ENCODE measurements around the gene DMXL1. TPM values are rescaled to one million over a fixed set of nuclear protein-coding genes. Genes with fewer than 3 reads are reported as not detected.

DMXL1 gene, protein sequence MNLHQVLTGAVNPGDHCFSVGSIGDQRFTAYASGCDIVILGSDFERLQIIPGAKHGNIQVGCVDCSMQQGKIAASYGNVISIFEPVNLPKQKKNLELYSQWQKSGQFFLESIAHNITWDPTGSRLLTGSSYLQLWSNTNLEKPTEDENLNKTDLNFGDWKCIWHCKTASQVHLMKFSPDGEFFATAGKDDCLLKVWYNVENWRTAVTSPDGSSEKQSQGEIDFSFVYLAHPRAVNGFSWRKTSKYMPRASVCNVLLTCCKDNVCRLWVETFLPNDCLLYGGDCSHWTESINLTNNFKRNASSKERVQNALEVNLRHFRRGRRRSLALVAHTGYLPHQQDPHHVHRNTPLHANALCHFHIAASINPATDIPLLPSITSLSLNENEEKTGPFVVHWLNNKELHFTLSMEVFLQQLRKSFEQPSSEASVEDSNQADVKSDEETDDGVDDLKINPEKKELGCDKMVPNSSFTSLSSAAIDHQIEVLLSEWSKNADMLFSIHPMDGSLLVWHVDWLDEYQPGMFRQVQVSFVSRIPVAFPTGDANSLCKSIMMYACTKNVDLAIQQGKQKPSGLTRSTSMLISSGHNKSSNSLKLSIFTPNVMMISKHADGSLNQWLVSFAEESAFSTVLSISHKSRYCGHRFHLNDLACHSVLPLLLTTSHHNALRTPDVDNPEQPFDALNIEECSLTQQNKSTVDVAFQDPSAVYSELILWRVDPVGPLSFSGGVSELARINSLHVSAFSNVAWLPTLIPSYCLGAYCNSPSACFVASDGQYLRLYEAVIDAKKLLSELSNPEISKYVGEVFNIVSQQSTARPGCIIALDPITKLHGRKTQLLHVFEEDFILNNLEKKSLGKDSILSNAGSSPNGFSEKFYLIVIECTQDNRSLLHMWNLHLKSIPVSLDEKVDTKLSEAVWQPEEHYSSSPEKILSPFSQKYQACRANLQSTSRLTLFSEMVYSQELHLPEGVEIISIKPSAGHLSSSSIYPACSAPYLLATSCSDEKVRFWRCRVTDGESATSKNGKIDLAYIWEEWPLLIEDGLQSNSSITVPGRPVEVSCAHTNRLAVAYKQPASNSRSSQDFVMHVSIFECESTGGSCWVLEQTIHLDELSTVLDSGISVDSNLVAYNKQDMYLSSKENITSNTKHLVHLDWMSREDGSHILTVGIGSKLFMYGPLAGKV (N-terminal part only)
- total RNA-seq = 27.5 TPM

DNA sequence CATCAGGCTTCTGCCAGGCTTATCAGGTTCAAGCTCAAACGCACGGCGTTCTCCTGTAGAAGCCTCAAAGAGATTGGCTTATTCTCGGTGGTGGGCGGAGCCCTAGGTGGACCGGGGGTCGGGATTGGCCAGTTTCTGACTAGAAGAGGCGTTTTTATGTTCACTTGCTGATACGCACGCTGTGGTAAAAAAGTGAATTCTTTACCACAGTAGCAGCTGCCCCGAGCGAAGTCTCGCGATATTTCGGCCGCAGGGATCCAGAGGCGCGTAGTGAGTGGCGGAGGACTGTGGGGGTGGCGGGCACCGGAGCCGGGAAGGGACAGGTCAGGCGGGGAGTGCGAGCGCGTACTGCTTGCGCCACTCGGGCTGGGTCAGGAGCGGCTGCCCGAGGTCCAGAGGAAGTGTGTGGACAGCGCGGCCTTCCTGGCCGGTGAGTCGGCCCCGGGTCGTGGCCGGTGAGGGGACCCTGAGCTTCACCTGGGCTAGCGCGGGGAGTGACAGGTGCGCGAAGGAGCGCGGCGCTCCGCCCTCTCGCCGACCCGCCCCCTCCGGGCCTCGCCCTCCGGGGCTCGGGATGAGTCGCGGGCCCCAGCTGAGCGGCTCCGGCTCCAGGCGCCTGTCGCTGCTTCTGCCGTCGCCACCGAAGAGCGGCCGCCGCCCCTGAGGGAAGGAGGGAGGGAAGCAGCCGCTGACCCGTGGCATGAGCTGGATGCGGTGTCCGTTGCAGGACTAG is at the start of gene DMXL1:
Gene DMXL1 (plus strand): TSS at position 260 of the 733 bp plus-strand sequence. CDS start 483 bp downstream, outside the sequence.
- ATAC-seq = peak; percentile 97

GRCh38 chr5:119021149-119021732 is 49.6 kb upstream of the DMXL1 start:
- no peak for ATAC-seq

- no peak for ATAC-seq
Observed at GRCh38 chr5:119022017-119022745, 48.7 kb upstream of the DMXL1 start.

DNA sequence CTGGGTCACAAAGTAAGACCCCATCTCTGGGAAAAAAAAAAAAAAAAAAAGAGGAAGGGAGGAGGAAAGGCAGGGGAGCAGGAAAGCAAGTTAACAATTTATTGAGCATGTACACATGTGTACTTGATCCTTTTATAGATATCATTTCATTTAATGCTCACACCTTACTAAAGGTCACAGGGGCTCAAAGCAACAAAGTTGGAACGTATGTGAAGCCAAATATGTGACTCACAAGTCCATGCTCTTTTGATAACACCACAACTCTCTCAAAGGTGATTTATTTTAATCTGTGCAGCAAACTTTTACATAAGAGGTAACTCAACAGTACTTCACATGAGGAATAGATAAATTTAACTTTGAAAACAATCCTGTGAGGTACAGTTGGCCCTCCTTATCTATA is 48.1 kb upstream of the DMXL1 start:
- no peak for ATAC-seq

DNA sequence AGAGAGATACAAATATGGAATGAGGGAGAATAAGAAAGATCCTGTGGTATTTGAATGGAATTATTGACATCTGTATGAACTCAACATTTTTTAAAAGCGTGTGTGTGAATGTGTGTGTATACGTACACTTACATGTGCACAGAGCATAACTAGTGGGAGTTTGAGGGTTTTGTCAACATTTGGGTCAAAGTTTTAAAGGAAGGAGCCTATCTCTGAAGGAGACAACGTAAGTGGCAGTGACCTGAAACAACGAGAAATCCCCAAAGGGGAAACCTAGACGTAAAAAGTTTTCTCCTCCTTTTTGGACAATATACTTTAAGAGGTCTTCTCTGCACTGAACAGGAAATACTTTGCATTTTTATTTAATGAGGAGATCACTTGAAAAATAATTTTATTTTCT is 42.3 kb upstream of the DMXL1 start:
- ATAC-seq = no peak

DNA sequence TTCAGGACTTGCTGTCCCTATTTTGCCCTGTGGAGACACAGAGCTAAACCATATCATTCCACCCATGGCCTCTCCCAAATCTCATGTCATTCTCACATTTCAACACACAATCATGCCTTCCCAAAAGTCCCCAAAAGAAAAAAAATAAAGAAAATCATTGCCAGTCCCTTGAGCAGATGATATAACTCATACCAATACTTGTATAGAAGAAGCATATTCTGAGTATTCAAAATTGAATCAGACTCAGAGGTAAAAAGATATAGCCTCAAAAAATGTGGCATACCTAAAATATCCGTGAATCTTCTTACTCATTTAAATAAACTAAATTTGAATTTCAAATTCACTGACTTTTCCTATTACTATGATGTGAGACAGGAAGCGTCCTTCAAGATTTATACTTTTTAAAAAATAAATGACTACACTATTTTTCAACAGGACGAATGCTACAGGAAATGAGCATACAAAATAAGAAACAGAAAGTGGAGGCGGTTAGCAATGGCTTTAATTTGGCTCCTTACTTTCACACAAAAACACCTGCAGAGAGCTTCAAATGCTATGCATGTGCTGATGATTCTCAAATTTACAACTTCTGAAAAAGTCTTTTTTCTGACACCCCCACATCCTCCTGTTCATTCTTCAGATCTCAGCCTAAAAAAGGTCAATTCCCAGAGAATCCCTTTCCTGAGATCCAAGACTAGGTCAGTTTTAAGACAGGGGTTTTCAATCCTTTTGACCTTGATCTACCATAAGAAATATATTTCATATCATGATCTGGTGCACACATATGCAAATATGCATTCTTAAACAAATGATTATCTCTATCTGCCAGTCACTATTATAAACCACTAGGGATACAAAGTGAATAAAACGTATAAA is 39.6 kb upstream of the DMXL1 start:
- ATAC-seq = no peak

DNA sequence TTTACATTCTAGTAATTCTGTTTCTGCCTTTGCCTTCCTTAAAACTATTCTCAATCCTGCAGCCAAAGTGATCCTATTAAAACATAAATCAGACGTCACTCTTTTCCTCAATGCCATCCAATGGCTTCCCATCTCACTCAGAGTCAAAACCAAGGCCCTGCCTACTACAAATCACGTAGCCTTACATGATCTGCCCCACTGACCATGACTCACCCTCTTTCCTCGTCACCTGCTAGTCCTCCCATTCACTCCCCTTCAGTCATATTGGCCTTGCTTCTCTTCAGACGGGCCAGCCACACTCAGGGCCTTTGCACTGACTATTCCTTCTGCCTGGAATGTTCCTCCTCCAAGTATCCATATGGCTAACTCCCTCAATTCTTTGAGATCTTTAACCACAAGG is 39.0 kb upstream of the DMXL1 start:
- ATAC-seq = peak; percentile 83

DNA sequence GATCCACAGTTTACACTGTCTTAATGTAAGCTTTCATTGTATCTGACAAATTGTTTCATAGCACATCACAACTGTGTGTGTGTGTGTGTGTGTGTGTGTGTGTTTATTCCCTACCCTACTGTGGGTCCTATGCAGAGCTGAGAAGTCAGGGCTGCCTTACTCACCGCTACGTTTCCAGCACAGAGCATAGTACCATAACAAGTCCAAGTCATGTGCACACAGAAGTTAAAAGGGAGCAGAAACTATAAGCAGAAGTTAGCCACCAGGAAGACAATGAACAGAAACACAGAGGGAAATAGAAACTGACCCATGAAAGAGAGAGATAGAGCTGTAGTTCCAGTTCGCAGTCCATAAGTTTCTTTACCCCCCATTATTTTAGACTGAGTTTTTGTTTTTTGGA is 38.2 kb upstream of the DMXL1 start:
- no peak for ATAC-seq

- ATAC-seq = no peak
Observed at GRCh38 chr5:119033135-119033534, 37.8 kb upstream of the DMXL1 start.

DNA sequence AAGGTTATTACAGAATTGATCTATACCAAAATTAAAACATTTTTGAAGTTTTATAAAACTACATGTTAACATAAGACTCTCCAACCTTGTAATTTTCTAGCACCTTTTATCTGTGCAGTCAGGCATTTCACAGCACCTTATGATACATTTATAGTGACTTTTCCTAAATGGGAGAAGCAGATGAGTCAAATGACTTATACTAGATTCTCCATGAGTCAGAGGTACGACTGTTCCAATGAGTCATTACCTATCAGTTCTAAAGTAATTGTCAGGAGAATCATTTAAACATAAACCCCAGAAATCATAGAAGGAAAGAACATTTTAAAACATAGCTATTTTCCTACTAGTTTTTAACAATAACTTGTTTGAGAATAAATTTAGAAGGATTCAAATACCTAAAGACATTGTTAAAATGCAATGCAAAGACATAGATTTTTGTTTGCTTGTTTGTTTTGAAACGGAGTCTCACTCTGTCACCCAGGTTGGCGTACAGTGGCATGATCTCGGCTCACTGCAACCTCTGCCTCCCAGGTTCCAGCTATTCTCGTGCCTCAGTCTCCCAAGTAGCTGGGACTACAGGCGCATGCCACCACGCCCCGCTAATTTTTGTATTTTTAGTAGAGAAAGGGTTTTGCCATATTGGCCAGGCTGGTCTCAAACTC is 34.7 kb upstream of the DMXL1 start:
- peak; percentile 92 for ATAC-seq

DNA sequence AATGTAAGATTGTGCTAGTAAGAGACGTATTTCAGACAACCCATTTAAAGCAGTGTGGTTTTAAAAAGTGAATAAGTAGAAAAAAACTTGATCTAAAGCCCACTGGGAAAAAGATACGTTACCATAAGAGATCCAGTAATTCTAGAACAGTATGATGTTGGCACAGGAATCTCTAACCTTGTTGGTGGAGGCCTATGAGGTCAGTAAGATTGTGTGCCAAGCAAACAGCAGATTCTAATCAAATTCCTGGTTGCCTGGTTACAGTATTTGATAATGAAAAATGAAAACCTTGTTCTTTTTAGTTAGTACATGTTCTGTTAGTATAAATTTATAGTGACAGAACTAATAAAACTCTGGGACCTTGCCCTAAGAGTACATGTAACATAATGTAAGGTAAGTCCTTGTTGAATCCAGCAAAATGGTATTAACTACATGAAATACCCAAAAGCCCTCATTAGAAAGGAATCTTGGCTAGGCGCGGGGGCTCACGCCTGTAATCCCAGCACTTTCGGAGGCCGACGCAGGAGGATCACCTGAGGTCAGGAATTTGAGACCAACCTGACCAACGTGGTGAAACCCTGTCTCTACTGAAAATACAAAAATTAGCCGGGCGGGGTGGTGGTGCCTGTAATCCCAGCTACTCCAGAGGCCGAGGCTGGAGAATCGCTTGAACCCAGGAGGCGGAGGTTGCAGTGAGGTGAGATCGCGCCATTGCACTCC is 33.2 kb upstream of the DMXL1 start:
- ATAC-seq = no peak

DNA sequence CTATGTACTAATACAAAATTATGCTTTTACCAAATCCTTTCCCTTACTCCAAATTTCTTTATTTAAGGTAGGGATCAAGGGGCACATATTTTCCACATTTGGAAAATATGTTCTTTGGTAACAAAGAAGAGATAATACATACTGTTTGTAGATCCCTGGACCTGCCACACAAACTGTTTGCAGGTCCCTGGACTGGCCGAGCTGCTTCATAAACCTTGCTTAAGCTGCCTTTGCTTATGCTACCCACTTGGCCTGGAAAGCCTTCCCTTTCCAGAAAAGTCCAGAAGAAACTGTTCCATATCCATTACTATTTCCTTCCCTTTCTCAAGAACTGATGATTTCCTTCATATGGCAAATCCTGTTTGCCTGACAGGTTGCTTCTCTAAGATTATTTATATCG is 22.6 kb upstream of the DMXL1 start:
- ATAC-seq = no peak

GRCh38 chr5:119049824-119050449 is 20.9 kb upstream of the DMXL1 start:
- ATAC-seq = no peak

GRCh38 chr5:119054101-119054500 is 16.8 kb upstream of the DMXL1 start:
- no peak for ATAC-seq

- ATAC-seq = no peak
Observed at GRCh38 chr5:119055294-119055693, 15.6 kb upstream of the DMXL1 start.

- no peak for ATAC-seq
Observed at GRCh38 chr5:119058979-119059529, 11.8 kb upstream of the DMXL1 start.

DNA sequence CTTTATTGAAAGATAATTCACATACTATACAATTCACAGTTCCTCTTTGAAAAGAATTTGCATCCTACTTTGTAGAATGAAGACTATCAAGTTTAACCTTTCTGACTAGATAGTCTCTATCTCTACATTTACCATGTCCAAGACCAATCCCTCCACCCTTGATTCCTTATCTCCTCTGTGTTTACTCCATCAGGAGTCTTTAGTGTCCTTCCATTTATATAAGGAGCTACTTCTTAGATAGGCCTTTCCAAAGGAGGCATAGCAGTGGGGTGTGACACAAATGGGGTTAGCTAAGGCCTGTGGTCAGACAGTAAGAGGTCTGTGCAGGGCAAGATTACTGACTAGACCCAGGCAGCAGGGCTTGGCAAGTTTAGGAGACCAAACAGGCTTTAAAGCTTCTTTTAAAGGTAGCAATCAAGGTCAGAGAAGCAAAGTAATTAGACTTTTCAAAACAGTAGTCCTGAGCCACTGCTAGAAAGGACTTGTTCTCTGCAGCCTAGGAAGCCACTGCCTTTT is 11.1 kb upstream of the DMXL1 start:
- ATAC-seq = no peak
